Measurements from ENCODE around the gene TMEM219. TPM values are rescaled to one million over a fixed set of nuclear protein-coding genes. Genes with fewer than 3 reads are reported as not detected.
"Not testable (repeated sequence)": the region's sequence is repeated elsewhere in the genome, so short reads cannot be mapped to it uniquely, and the experiment has no call there.

The TMEM219 gene
- total RNA-seq, 2 donors from 2014 or later, result 149 to 174 TPM

DNA sequence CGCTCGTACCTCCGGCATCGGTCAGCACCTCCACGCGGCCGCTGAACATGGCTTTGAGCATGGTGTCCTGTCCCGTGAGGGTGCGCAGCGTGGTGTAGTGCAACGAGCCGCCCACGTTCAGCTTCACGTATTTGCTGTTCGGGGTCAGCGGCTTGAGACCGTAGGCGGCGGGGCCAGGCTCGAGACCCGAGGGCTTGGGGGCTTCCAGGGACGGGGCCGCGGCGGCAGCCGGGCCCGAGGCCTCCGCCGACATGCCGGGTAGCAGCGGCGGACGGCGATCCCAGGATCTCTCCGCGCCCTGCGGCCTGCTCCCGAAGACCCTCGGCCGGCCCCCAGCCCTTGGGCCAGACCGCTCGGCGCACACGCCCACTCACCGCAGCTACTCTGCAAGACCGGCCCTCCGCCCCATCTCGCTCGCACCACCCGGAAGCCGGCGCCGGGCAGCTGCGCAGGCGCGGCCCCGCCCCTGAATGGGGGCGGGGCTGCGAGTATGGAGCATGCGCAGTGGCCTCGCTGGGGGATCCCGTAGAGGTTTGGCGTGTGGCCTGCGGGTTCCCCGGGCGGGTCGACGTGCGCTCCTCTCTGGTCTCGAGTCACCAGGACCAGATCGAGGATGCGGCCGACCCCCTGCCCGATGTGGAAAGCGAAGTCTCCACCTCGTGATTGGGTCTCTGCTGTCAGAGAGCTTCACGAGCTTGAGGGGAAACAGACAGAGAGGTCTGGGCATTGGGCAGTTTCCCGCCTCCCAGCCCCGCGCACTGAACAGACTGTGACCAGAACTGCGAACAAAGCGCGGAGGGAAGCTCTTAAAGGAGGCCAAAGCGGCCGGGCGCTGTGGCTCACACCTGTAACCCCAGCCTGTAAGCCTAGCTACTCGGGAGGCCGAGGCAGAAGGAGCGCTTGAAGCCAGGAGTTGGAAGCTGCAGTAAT lies 35.8 kb upstream of the TMEM219 start, which contains the start of gene KCTD13:
Gene KCTD13 (minus strand): TSS at position 446 of the 930 bp plus-strand sequence. CDS start 193 bp downstream, at position 253.
- Histone ChIP-seq H3K27me3 (no peaks in the 10 kb centered on the region), H3K4me1 (peaks cover 11% of the 10 kb centered on the region), H3K36me3 (no peaks in the 10 kb centered on the region), H3K4me3 (peak within 1 kb of the TSS; percentile 99), H3K27ac (peak within 1 kb of the TSS; percentile 68), H3K9me3 (no peaks in the 10 kb centered on the region), H3K9ac (ENCODE audit: low read depth in 2 of 2, low read length in 2 of 2) (peak within 1 kb of the TSS; percentile 86 to 94)
- TF ChIP-seq, protein P1, sequence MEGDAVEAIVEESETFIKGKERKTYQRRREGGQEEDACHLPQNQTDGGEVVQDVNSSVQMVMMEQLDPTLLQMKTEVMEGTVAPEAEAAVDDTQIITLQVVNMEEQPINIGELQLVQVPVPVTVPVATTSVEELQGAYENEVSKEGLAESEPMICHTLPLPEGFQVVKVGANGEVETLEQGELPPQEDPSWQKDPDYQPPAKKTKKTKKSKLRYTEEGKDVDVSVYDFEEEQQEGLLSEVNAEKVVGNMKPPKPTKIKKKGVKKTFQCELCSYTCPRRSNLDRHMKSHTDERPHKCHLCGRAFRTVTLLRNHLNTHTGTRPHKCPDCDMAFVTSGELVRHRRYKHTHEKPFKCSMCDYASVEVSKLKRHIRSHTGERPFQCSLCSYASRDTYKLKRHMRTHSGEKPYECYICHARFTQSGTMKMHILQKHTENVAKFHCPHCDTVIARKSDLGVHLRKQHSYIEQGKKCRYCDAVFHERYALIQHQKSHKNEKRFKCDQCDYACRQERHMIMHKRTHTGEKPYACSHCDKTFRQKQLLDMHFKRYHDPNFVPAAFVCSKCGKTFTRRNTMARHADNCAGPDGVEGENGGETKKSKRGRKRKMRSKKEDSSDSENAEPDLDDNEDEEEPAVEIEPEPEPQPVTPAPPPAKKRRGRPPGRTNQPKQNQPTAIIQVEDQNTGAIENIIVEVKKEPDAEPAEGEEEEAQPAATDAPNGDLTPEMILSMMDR (IDR thresholded peaks at IDR 0.05), result no peak
- intact Hi-C loops (cut with DNase I), result no loop called here
- peak; percentile 90 for DNase-seq

DNA sequence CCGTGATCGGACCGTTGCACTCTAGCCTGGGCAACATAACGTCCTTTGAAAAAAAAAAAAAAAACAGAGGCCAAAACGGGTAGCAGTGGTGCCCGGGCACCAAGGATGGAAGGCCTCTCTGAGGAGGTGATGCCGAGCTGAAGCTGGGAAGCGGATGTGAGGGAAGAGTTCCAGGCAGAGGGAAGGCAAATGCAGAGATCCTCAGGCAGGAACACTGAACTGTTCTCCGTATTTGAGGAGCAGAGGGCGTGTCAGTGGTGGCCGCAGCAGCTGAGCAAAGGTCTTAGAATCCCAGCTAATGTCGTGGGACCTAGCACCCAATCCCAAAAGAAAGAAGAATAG lies 35.2 kb upstream of the TMEM219 start:
- no peaks in the 10 kb centered on the region for H3K27me3 ChIP-seq
- H3K27ac ChIP-seq, result peak overlapping the region; percentile 68
- TF ChIP-seq, protein P1 (IDR thresholded peaks at IDR 0.05), result no peak
- peak; percentile 68 for DNase-seq
- H3K4me3 ChIP-seq, result peak overlapping the region; percentile 99
- H3K36me3 ChIP-seq, result no peaks in the 10 kb centered on the region
- intact Hi-C loops (cut with DNase I), result no loop called here
- peak overlapping the region; percentile 86 to 94 for H3K9ac ChIP-seq (ENCODE audit: low read depth in 2 of 2, low read length in 2 of 2)
- H3K9me3 ChIP-seq, result no peaks in the 10 kb centered on the region
- peaks cover 11% of the 10 kb centered on the region for H3K4me1 ChIP-seq

DNA sequence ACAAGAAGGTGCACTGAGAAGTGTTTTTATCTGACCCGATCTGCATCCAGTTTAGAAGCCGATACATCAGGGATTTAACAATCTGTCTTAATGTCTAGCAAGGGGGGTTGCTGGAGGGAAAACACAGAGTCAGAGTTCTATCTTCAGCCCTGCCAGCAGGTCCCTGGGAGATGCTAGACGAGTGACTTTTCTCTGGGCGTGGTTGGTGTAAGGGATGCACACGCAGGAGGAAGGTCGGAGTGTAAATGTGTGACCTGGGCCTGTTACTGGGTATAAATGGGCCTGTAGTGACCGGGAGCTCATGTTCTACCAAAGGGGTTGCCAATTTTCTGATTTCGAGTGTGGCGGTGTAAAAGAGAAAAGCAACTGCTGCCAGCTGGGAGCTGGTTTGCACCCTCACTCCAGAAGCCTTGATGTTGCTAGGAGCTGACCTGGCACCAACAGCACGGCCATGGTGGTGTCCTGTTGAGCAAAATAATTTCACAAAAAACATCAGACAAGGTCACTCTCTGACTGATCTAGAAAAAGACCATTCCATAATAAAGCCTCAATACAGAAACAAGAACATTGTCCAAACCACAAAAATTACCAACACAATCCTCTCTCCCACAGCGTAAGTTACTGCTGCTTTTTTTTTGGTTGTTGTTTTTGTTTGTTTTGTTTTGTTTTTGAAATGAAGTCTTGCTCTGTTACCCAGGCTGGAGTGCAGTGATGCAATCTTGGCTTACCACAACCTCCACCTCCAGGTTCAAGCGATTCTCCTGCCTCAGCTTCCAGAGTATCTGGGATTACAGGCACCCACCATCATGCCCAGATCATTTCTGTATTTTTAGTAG lies 34.6 kb upstream of the TMEM219 start:
- TF ChIP-seq, protein P1 (IDR thresholded peaks at IDR 0.05), result no peak
- intact Hi-C loops (cut with DNase I), result no loop called here
- H3K9me3 ChIP-seq, result no peaks in the 10 kb centered on the region
- peak overlapping the region; percentile 99 for H3K4me3 ChIP-seq
- peaks cover 11% of the 10 kb centered on the region for H3K4me1 ChIP-seq
- no peaks in the 10 kb centered on the region for H3K36me3 ChIP-seq
- DNase-seq, result peak; percentile 33
- peak overlapping the region; percentile 86 to 94 for H3K9ac ChIP-seq (ENCODE audit: low read depth in 2 of 2, low read length in 2 of 2)
- H3K27ac ChIP-seq, result peak overlapping the region; percentile 68
- no peaks in the 10 kb centered on the region for H3K27me3 ChIP-seq

DNA sequence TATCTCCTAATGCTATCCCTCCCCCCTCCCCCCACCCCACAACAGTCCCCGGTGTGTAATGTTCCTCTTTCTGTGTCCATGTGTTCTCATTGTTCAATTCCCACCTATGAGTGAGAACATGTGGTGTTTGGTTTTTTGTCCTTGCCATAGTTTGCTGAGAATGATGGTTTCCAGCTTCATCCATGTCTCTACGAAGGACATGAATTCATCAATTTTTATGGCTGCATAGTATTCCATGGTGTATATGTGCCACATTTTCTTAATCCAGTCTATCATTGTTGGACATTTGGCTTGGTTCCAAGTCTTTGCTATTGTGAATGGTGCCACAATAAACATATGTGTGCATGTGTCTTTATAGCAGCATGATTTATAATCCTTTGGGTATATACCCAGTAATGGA lies 30.1 kb upstream of the TMEM219 start:
- H3K27me3 ChIP-seq; DNase-seq; H3K4me1 ChIP-seq; intact Hi-C loops (cut with DNase I); H3K9me3 ChIP-seq; H3K4me3 ChIP-seq; H3K27ac ChIP-seq; H3K36me3 ChIP-seq; H3K9ac ChIP-seq (ENCODE audit: low read depth in 2 of 2, low read length in 2 of 2): not testable (repeated sequence)

DNA sequence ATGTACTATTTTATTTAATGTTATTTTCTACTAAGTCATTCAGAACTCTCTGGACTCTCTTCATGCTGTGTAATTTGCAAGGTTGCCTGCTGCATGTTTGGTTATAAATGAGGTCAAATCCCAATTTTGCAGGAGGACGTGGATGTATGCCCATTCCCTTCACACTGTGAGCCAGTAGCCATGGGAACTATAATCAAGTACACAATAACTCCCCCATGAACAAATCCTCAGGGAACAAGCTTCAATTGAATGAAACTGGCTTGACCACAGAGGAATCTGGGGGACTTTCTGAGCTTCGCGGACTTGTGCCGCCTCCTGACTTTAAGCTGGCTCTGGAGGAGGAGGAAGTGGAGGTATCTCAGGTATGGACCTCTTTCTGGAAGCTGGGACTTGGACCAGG lies 21.2 kb upstream of the TMEM219 start:
- Histone ChIP-seq H3K27ac (no peak overlapping the region), H3K9me3 (no peaks in the 10 kb centered on the region), H3K27me3 (no peaks in the 10 kb centered on the region), H3K4me1 (peaks cover 6% of the 10 kb centered on the region), H3K9ac (ENCODE audit: low read depth in 2 of 2, low read length in 2 of 2) (no peak overlapping the region), H3K4me3 (no peak overlapping the region), H3K36me3 (no peaks in the 10 kb centered on the region)
- intact Hi-C loops (cut with DNase I), result no loop called here
- TF ChIP-seq, protein P1 (IDR thresholded peaks at IDR 0.05), result no peak
- DNase-seq, result no peak
